CD14-positive monocyte (primary cell): ENCODE data around the gene HCN4. TPM values are rescaled to one million over a fixed set of nuclear protein-coding genes. Genes with fewer than 3 reads are reported as not detected.
A peak's percentile ranks its signal among the peaks of the same experiment; 100 is the strongest.

Experiments used
- DNase-seq, 3 donors: peaks; one replicate each; pipeline ENCODE4 v3.0.0-alpha.2; 2011 to 2022
- H2AFZ ChIP-seq: 2 replicates; pipeline ENCODE4 v1.6.0; 2012; ENCODE audit warnings: mild to moderate bottlenecking, low read depth, low read length, inconsistent platforms; ENCODE audit not compliant: insufficient read depth, poor library complexity, severe bottlenecking
- H3K27ac ChIP-seq, 2 donors: 1 replicate in 1 of 2; 2 replicates in 1 of 2; pipeline ENCODE4 v1.5.1; 2012 to 2013; ENCODE audit warnings: low read length in 2 of 2, control low read depth in 1 of 2, inconsistent platforms in 1 of 2, low read depth in 1 of 2, mild to moderate bottlenecking in 1 of 2
- H3K27me3 ChIP-seq, 2 donors: one replicate each; pipeline versions ENCODE4 v1.6.0 to v1.6.1; 2011 to 2013; ENCODE audit warnings: low read length in 2 of 2; ENCODE audit not compliant: control insufficient read depth in 2 of 2, insufficient read depth in 2 of 2
- H3K36me3 ChIP-seq, 2 donors: replicated peaks in 1 of 2; 1 replicate in 1 of 2; 2 replicates in 1 of 2; pipeline versions ENCODE4 v1.5.1 to v1.6.1; 2012 to 2013; ENCODE audit warnings: low read length in 2 of 2, control low read depth in 1 of 2, inconsistent platforms in 1 of 2, mild to moderate bottlenecking in 1 of 2; ENCODE audit not compliant: insufficient read depth in 2 of 2, control insufficient read depth in 1 of 2
- H3K4me1 ChIP-seq, 2 donors: 1 replicate in 1 of 2; 2 replicates in 1 of 2; pipeline versions ENCODE4 v1.5.1 to v1.6.1; 2012 to 2013; ENCODE audit warnings: low read length in 2 of 2, control low read depth in 1 of 2, inconsistent platforms in 1 of 2, mild to moderate bottlenecking in 1 of 2, moderate library complexity in 1 of 2; ENCODE audit not compliant: insufficient read depth in 2 of 2, control insufficient read depth in 1 of 2
- H3K4me2 ChIP-seq: replicated peaks from 2 replicates; pipeline ENCODE3; 2012; ENCODE audit warnings: low read length, moderate library complexity, mild to moderate bottlenecking; ENCODE audit not compliant: poor library complexity, severe bottlenecking; ENCODE audit errors: extremely low read depth
- H3K4me3 ChIP-seq, 3 experiments: fragments of 200-600 bp in 1 of 3; sonication (generic) in 1 of 3; replicated peaks in 1 of 3; 1 replicate in 2 of 3; 2 replicates in 1 of 3; pipeline ENCODE4 v1.5.1; 2011 to 2013; ENCODE audit warnings: low read length in 3 of 3, mild to moderate bottlenecking in 3 of 3, control low read depth in 2 of 3, low read depth in 2 of 3, inconsistent platforms in 1 of 3, moderate library complexity in 1 of 3
- H3K79me2 ChIP-seq: 2 replicates; pipeline ENCODE4 v1.6.0; 2012; ENCODE audit warnings: mild to moderate bottlenecking, control low read depth, inconsistent platforms, low read length, moderate library complexity; ENCODE audit not compliant: insufficient read depth
- H3K9ac ChIP-seq: 2 replicates; pipeline ENCODE4 v1.6.0; 2017; ENCODE audit warnings: low read length, mild to moderate bottlenecking; ENCODE audit not compliant: insufficient read depth, poor library complexity, severe bottlenecking
- H3K9me3 ChIP-seq, 2 donors: replicated peaks in 1 of 2; 1 replicate in 1 of 2; 2 replicates in 1 of 2; pipeline versions ENCODE4 v1.5.1 to v1.6.1; 2012 to 2013; ENCODE audit warnings: low read length in 2 of 2, control low read depth in 1 of 2; ENCODE audit not compliant: control insufficient read depth in 1 of 2, insufficient read depth in 1 of 2
- H4K20me1 ChIP-seq: 2 replicates; pipeline ENCODE4 v1.6.0; 2012; ENCODE audit warnings: mild to moderate bottlenecking, low read length, control low read depth, moderate library complexity; ENCODE audit not compliant: insufficient read depth
- H3K27ac Mint-ChIP-seq, 7 donors: one replicate each; pipeline ENCODE4 v1.8.0; 2020; ENCODE audit warnings: mild to moderate bottlenecking in 7 of 7, mixed read lengths in 7 of 7, moderate library complexity in 6 of 7, inconsistent platforms in 2 of 7
- H3K27me3 Mint-ChIP-seq, 3 donors: one replicate each; pipeline ENCODE4 v1.8.0; 2021 to 2022; ENCODE audit warnings: low read depth in 3 of 3, mild to moderate bottlenecking in 3 of 3, mixed read lengths in 3 of 3, moderate library complexity in 3 of 3, inconsistent platforms in 1 of 3
- H3K36me3 Mint-ChIP-seq, 2 donors: one replicate each; pipeline ENCODE4 v1.8.0; 2020; ENCODE audit warnings: mixed read lengths in 2 of 2, inconsistent platforms in 1 of 2, mild to moderate bottlenecking in 1 of 2
- H3K4me1 Mint-ChIP-seq: one replicate; pipeline ENCODE4 v1.8.0; 2020; ENCODE audit warnings: mild to moderate bottlenecking, mixed read lengths
- H3K4me3 Mint-ChIP-seq, 2 donors: one replicate each; pipeline ENCODE4 v1.8.0; 2020; ENCODE audit warnings: mild to moderate bottlenecking in 2 of 2, mixed read lengths in 2 of 2, moderate library complexity in 1 of 2
- H3K9me3 Mint-ChIP-seq, 7 donors: one replicate each; pipeline ENCODE4 v1.8.0; 2020 to 2022; ENCODE audit warnings: mixed read lengths in 7 of 7, mild to moderate bottlenecking in 6 of 7, moderate library complexity in 6 of 7, inconsistent platforms in 2 of 7
- CTCF ChIP-seq: fragments of 200-600 bp; IDR thresholded peaks from one replicate; pipeline ENCODE4 v1.8.0; 2022; ENCODE audit warnings: antibody characterized with exemption, mild to moderate bottlenecking
- WGBS: methylation state at CpG from one replicate; pipeline ENCODE4 v1.1.5; 2013; ENCODE audit warnings: missing lambda C conversion rate; ENCODE audit not compliant: insufficient coverage; 5-methylcytosine and 5-hydroxymethylcytosine counted together
- intact Hi-C, 2 donors: fragments of 100-400 bp; cut with micrococcal nuclease; formaldehyde crosslinking; loops; one replicate each; pipeline versions ENCODE4 v1.15.0 to v1.15.1; 2023
- polyA plus RNA-seq, 3 donors: library from polyadenylated mRNA; depleted of rRNA in 1 of 3; unstranded in 2 of 3; stranded (reverse) in 1 of 3; fragments of 300-500 nt in 2 of 3; fragments of >200 nt in 1 of 3; fragmentation: Illumina TruSeq in 2 of 3; gene quantifications; 1 replicate in 2 of 3; 2 replicates in 1 of 3; pipeline ENCODE4 v1.2.3, GENCODE V29; 2012 to 2021

The HCN4 gene
- polyA plus RNA-seq, 3 donors, result not detected

DNA sequence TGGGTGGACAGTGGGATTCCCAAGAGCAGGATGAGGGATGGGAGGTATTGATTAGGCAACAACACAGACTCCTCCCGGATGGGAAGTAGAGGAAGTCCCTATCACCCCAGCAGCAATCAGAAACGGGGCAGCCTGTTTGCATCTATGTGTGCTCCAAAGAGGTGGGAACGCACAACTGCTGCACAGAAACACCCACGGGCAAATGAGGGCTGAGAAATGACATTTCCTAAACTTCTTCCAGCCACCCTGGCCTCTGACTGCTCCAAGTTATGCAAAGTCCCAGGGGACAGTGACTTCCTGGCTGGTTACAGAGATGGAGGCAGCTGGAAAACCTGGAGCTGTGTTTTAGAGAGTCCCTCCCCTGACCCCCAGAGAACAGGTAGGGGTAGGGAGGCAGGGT, 42.6 kb downstream of the HCN4 start:
- no peak overlapping the region for H3K27ac Mint-ChIP-seq
- no CpG with 5 or more reads among the region's 4 CpGs for WGBS
- no peaks in the 10 kb centered on the region for H3K36me3 Mint-ChIP-seq
- Histone ChIP-seq H2AFZ (no peak overlapping the region), H3K4me1 (no peaks in the 10 kb centered on the region), H3K4me2 (no peak overlapping the region), H3K9ac (no peak overlapping the region), H3K27me3 (peaks cover 0 to 6% of the 10 kb centered on the region in 2 donors), H4K20me1 (no peaks in the 10 kb centered on the region), H3K79me2 (no peaks in the 10 kb centered on the region), H3K27ac (no peak overlapping the region), H3K9me3 (no peaks in the 10 kb centered on the region), H3K36me3 (no peaks in the 10 kb centered on the region), H3K4me3 (no peak overlapping the region)
- peaks cover 0 to 4% (median 0%) of the 10 kb centered on the region in 7 donors for H3K9me3 Mint-ChIP-seq
- DNase-seq, result no peak
- H3K4me3 Mint-ChIP-seq, result no peak overlapping the region
- H3K4me1 Mint-ChIP-seq, result no peaks in the 10 kb centered on the region
- H3K27me3 Mint-ChIP-seq, result peaks cover 17 to 30% (median 22%) of the 10 kb centered on the region in 3 donors
- intact Hi-C loops, result no loop called here
- TF ChIP-seq CTCF, result no peak

GRCh38 chr15:73325191-73325861, 43.4 kb downstream of the HCN4 start:
- no peak overlapping the region for H3K27ac ChIP-seq
- H4K20me1 ChIP-seq, result no peaks in the 10 kb centered on the region
- intact Hi-C loops, result no loop called here
- H3K4me3 ChIP-seq, result no peak overlapping the region
- no peaks in the 10 kb centered on the region for H3K79me2 ChIP-seq
- no peaks in the 10 kb centered on the region for H3K9me3 ChIP-seq
- peaks cover 0 to 8% of the 10 kb centered on the region in 2 donors for H3K27me3 ChIP-seq
- H2AFZ ChIP-seq, result no peak overlapping the region
- whole genome bisulfite sequencing, result 57% methylated on average over 23 of the region's 29 CpGs
- H3K36me3 ChIP-seq, result no peaks in the 10 kb centered on the region
- Mint-ChIP-seq H3K4me1 (no peaks in the 10 kb centered on the region), H3K27ac (no peak overlapping the region), H3K4me3 (peak overlapping the region in 1 of 2 donors; percentile 33), H3K9me3 (peaks cover 0 to 4% (median 0%) of the 10 kb centered on the region in 7 donors), H3K36me3 (no peaks in the 10 kb centered on the region), H3K27me3 (peaks cover 23 to 35% (median 25%) of the 10 kb centered on the region in 3 donors)
- H3K4me1 ChIP-seq, result no peaks in the 10 kb centered on the region
- no peak overlapping the region for H3K9ac ChIP-seq
- no peak for TF ChIP-seq CTCF
- no peak overlapping the region for H3K4me2 ChIP-seq
- DNase-seq, result no peak
